ENCODE results near the gene EMSY.
"Not testable (repeated sequence)": the region's sequence is repeated elsewhere in the genome, so short reads cannot be mapped to it uniquely, and the experiment has no call there.

Gene EMSY

DNA sequence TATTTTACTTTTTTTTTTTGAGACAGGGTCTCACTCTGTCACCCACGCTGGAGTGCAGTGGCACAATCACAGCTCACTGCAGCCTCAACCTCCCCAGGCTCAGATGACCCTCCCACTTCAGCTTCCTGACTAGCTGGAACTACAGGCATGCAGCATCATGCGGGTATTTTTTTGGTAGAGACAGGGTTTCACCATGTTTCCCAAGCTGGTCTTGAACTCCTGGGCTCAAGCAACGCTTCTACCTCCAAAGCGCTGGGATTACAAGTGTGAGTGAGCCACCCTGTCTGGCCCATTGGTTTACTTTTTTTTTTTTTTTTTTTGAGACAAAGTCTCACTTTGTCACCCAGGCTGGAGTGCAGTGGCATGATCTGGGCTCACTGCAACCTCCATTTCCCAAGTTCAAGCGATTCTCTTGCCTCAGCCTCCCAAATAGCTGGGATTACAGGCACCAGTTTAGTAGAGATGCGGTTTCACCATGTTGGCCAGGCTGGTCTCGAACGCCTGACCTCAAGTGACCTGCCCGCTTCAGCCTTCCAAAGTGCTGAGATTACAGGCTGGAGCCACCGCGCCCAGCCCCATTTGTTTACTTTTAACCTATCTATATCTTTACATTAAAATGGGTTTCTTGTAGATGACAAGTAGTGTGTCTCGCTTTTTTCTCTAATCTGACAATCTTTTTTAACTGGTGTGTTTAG, 127.5 kb downstream of the EMSY start:
- DNase-seq, result not testable (repeated sequence)

DNA sequence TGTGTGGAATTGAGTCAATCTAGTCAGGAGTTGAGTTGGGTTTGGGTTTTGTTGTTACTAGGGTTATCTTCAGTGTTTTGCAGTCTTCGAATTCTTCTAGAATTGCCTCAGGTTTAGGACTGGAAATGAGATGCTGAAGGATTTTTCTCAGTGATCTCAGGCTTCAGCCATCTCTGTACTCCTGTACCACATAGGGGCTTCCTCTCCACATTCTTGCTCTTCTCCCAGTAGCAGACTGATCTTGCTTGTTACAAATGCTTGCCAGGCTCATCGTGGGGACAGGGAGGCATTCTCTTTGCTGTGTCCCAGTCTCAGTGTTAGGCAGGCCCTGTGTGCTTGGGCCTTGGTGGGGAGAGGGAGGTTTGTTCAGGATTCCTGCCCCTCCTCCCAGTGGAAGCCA, 129.6 kb downstream of the EMSY start:
- DNase-seq, result no peak

DNA sequence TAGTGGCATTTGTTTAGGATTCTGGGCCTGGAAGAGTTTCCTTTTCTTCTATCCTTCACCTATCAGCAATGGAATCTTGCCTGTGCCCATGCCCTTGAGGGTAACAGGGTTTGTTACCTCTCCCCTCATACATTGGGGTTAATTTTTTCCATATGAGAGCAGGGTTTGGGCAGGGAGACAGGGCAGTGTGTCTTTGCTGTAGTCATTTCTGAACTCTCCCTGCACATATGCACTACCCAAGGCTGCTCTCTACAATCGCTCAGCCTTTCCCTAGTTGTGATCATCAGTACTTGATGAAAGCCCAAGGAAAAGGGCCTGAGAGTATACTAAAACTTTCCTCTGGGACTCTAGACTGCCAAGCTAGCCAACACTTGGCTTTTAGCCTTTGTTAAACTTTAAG, 130.1 kb downstream of the EMSY start:
- no peak for DNase-seq

DNA sequence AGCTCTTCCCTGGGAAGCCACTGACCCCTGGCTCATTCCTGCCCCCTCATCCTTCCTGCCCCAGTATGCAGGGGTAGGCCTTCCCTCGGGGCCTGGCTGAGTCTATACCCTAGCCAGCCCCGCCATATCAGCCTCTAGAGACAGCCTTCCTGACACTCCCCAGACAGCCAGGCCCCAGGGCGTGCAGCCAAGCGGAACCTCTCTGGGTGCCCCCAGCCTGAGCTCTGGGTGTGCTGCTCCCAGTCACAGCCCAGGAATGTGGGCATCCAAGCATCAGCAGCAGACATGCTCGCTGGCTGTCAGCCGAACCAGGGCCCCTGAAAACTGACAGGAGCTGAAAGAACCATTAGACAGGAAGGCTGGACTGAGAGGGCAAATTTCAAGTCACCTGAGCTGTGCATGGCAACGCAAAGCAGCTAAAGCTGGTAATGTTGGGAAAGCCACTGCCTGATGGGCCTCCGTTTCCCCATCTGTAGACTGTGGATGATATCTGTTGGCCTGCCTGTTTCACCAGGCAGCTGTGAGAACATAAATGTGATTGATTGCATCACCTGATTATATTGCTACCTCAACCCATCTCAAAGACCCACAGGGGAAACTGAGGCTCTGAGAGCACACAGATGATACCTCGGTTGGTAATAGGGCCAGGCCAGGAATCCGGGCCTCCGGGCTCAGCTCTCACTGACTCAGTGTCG, 132.6 kb downstream of the EMSY start:
- no peak for DNase-seq

DNA sequence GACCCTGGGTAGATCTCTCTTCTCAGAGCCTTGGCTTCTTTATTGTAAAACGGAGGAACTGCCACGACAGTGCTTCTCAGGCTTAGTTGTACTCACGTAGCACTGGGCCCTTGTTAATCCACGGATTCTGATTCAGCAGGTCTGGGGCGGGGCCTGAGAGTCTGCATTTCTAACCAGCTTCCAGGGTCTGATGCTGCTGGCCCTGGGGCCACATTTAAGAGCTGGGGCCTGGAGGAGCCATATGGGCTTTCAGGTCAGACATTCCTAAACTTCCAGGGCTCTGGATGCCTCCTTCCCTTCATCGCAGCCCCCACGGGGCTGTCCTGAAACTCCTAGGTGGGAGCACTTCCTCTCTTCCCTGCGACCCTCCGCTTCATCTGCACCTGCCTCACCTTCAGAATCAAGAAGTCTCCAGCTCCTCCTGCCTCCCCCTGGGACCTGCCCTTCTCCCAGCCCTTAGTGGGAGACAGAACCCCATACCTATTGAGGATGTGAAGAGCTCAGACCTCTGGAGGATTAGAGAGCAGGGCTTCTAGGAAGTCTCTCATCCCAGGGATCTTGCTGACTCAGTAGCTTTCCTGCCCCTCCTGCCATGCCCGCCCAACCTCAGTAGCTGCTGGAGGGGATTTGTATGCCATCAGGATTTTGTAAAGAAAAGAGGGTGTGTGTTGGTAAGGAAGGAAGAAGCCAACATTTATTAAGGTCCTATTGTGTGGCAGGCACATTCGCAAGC, 133.3 kb downstream of the EMSY start:
- no peak for DNase-seq

DNA sequence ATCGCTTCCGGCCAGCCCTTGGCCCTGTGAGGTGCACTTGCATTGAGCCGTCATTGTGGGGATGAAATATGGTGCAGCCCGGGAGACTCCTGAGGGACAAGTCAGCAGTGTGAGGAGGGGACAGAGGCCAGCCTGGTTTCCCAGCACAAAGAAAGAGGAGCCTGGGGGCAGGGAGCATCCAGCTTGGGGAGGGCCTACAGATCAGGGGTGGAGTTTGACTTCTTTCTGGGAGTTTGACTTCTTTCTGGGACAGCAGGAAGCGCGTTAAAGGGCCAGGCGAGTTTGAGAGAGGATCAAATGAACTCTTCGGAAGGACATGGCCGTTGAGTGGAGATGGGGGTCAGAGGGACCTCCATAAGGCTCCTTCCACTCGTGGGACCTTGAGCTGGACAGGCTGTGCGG, 133.8 kb downstream of the EMSY start:
- no peak for DNase-seq

DNA sequence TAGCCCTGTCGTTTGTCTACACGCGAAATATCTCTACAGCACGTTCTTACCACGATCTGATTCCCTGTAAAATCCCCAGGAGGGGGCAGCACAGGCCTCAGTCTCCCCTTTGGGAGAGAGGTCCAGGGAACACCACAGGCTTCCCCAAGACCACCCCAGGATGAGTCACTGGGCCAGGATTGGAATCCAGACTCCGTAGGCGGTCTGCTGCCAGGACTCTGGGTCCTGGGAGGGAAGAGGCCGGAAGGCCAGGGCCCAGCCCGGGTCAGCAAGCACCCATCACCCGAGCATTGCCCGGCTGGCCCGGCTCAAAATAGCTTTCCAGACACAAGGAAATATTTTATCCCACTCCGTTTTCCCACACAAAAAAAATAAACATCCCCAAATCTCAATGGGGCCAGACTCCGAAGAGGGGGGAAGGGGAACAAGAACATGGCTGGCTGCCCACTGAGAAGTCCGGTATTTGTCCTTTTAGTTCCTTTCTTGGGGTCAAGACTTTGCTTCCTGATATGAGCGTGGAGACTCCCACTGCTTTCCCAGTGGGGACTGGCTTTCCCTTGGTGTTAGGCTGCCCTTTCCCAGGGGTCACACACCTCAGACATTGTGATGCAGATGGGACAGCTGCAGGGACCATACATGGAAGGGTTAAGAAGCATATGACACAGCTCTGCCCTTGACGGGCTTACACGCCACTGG, 134.4 kb downstream of the EMSY start:
- DNase-seq, result no peak

DNA sequence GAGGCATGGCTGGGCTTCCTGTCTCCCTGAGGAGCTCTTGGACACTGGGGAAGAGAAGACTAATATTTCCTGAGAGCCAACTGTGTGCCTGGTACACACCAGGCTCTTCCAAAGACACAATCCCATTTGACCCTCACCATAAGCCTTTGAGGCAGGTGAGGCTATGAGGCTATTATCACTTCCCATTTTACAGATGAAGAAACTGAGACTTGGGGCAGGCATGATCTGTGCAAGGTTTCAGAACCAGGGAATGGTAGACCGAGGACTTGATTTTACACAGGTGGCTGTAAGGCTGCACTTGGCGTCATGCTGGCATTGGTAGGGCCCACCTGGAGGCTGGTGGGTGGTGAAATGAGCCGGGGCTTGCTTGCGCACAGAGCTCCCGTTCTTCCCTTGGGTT, 134.9 kb downstream of the EMSY start:
- no peak for DNase-seq

DNA sequence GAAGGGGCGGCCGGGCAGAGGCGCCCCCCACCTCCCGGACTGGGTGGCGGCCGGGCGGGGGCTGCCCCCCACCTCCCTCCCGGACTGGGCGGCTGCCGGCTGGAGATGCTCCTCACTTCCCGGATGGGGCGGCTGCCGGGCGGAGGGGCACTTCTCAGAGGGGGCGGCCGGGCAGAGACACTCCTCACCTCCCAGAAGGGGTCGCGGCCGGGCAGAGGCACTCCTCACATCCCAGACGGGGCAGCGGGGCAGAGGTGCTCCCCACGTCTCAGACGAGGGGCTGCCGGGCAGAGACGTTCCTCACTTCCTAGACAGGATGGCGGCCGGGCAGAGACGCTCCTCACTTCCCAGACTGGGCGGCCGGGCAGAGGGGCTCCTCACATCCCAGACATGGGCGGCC, 137.7 kb downstream of the EMSY start:
- DNase-seq, result not testable (repeated sequence)

DNA sequence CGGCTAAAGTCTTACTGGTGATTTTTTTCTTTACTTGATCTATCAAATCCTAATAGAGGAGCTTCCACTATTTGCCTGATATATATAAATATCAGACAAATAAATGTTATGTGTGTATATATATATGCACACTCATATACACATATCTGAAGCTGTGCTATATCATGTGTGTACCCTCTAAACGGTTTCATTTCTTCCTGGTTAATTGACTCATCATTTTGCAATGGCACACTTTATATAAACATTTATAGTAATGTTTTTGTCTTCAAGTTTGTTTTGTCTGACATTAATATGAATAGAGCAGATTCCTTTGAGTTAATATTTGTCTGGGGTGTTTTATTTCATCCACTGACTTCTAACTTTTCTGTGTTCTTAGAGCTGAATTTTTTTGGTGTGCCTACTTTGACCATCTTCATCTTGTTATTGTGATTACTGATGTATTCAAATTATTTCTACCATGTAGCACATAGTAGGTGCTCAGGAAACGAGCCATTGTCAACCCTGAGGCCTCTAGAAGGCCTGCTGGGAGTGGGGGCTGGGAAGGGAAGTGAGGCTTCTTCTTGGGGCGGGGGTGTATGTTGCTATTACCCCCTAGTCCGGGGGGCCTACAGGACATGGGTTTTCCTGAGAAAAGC, 143.1 kb downstream of the EMSY start:
- no peak for DNase-seq

DNA sequence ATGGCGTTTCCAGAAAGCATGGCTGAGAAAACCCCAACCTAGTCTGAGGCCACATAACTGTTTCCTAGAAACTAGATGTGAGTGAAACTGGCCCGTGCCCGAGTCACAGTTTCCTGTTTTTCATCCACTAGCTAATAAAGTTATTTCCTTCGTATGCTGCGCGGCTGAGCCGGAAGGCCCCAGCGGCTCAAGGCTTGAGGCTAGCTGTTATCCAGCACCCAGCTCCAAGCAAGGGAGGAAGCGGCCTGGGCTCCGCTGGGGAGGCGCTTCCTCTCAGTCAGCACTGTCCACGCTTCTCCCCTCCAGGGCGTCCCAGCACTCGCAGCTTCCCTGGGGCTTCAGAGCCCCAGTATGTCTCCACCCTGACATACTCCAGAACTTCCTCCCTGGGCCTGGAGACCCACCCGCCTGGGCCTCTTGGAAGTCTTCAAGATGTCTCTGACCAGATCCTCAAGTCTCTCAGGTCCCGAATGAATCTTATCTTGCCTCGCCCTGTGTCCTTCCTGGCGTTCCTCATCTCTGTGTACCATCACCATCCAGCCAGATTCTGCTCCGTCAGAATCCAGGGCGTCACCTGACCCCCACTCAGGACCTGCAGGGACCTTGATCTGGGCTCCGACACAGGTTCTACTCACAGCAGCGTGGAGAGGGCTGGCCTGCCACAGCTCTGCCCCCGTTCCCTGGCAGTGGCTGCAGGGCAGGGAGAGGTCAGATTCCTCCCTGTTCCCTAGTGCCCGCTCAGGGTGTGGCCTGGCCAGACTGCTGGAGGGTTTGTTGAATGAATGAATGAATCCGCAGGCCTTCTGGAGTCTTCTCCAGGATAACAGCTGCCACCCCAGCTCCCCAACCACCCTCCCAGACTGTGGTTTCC, 143.9 kb downstream of the EMSY start:
- peak; percentile 41 for DNase-seq

DNA sequence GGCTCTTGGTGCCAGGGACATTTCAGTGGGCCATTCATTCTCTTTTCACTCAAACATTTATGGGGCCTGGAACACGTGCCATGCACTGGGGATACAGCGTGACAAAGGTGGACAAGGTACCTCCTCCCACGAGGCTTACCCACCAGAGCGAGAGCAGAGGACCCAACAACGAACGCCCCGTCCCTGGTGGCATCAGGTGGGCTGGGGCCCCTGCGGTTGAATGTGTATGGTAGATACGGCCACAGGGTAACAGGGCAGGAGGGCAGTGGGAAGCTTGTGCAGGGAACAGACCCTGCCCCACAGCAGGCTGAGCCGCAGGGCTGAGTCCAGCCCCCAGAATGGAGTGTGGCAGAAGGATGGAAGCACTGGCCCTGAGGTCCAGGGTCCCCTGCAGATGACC, 144.7 kb downstream of the EMSY start:
- DNase-seq, result no peak

DNA sequence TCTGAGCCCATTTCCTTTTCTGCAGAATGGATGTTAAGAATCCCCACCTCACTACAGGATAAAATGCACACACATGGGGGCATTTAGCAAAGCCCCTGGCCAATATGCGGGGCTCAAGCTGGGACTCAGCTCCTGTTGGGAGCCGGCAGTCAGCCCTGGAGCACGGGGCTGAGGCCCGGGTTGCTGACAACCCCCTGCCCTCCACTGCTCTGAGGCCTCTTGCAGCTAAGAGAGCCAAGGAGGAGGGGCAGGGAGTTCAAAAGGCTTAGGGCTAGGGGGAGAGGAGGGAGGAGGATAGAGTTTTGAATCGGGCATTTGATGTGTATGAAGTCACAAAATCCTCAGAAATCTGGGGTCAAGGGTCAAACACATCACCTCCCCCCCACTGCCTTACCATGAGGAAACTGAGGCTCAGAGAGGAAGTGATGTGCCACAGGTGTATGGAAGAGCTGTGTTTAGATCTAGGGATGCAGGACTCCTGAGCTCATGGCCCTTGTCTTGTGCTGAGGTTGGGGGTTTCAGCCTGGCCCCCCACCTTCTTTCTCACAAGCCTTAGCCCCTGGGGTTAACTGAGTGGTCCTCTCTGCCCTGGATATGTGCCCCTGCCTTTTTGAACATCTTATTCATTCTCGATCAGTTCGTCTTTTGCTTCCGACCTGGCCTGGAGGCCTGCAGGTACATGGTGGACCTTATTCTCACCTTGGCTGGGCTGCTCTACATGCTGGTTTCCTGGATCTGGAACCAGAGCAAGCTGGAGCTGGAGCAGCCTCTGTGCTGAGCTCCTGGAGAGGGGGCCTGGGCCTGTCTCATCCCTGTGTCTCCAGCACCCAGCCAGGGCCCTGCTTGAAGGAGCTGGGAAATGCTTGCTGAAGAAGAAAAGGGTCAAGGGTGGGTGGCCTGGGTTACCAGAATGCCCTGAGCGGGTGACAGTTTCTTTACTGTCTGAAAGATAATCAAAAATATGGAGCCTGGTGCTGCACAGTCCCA, 145.4 kb downstream of the EMSY start:
- DNase-seq, result no peak

DNA sequence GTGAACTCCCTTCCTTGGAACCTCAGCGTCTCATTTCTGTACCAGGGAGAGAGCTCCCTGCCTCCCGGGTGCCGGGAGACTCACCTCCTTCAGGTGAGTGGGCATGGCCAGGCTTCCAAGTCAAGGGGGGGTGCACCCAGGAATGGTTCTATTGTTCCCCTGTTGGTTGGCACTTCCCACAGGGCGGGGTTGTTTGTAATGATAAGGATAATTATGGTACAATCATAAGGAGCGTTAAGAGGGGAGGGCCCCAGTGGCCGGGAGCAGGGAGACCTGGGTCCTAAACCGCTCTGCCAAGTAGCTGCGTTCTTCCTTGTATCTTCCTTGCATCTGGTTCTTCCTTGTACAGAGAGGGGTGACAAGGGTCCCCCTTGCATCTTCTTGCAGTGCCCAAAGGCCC, 146.6 kb downstream of the EMSY start:
- no peak for DNase-seq

DNA sequence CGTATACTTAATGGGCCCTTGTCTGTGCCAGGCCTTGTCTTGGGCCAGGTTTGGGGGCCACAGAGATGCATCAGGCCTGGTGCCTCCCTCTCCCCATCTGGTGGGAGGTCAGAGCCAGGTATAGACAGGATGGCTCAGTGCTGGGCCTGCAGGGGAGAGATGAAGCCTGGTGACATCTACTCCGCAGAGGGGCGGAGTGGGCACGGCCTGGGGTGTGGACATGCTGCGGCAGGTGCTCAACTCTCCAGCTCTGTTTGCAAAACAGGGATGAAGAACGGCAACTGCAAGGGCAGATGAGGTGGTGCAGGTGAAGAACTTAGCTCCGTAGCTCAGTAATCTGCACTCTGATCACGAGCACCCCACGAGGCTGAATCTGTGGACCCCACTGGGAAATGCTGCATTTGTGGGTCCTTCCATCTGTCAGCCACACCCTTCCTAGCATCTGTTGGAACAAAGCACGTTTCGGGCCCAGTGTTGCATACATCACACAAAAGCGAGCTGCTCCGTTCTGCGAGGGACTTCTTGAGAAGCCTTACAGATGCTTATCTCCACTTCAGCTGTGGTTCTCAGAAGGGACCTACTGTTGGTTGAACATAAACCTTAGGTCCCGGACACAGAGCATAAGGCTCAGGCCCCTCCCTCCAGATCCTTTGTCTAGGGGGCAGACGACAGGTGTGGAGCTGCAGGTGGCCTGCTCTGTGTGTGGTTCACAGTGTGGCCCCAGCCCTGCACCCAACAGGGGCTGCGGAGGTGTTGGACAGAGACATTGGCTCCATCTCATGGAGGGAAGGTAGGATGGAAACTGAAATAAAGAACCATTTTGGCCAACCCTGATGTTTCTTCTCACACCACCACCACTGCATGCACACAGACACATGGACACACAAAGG, 147.5 kb downstream of the EMSY start:
- DNase-seq, result no peak

DNA sequence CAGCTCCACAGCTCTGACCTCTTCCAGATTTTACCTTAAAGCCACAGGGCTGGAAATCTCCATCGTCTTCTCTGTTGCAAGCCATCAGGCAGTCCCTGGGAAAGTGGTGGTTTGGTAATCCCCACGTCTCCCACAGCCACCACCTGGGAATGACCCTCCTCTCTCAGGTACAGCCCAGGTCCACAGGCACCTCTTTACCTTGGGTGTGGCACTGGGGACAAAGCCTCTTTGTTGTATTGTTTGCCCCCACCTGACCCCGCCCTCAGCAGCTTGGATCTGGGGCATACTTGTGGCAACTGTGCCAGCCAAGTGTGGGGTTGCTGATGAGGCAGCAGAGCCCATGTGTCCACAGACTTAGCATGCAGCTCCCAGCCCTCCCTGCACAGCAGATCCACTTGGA, 148.1 kb downstream of the EMSY start:
- DNase-seq, result no peak

DNA sequence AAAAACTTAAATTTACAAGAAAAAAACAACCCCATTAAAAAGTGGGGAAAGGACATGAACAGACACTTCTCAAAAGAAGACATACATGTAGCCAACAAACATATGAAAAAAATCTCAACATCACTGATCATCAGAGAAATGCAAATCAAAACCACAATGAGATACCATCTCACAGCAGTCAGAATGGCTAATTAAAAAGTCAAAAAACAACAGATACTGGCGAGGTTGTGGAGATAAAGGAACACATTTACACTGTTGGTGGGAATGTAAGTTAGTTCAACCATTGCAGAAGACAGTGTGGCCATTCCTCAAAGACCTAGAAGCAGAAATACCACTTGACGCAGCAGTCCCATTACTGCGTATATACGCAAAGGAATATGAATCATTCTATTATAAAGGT, 150.3 kb downstream of the EMSY start:
- not testable (repeated sequence) for DNase-seq

DNA sequence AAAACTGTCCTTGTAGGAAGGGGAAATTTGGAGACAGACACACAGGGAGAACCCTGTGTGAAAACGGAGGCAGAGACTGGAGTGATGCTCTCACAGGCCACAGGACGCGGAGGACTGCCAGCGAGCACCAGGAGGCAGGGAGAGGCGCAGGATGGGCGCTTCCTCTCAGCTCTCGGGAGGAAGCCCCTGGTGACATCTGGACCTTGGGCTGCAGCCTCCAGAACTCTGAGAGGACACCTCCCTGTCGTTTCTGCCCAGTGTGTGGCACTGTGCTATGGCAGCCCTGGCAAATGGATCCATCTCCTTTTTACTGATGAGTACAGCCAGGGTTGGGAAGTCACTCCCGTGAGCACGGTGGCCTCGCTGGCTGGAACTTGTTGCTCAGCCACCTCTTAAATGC, 151.8 kb downstream of the EMSY start:
- DNase-seq, result no peak

All from CD4-positive, alpha-beta T cell treated with Interleukin-10 for 1 hour (primary cell).